HFF-Myc (cell line): ENCODE measurements around the gene CAST.

Source experiments
- DNase-seq: peaks from one replicate; pipeline ENCODE4 v3.0.0-alpha.2; 2011; ENCODE audit warnings: low read depth; ENCODE audit errors: extremely low read depth
- H3K4me3 ChIP-seq: replicated peaks from 2 replicates; pipeline ENCODE4 v1.5.1; 2011; ENCODE audit warnings: low read depth, mild to moderate bottlenecking, control low read depth, low read length
- CTCF ChIP-seq: IDR thresholded peaks from 2 replicates; pipeline ENCODE4 v1.5.1; 2012; ENCODE audit warnings: mild to moderate bottlenecking, low read depth, low read length, control low read depth; ENCODE audit errors: missing control alignments

The CAST gene

DNA sequence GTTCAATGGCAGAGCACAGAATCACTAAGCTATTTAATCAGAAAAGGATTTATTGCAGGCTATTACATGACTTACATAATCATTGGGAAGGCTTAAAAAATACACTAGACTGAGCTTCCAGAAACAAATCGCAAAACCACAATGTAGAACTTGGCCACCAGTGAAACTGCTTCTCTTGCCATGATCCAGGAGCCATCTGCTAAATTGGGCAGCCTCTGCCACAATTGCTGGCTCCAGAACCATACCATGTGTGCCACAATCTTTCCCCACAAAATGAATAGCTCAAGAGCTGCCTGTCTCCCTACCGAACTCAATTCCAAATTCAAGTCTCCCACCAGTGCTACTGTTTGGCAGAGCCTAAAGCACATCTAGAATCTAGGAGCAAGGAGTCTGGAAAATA lies 155.3 kb downstream of the CAST start:
- no peak overlapping the region for H3K4me3 ChIP-seq
- TF ChIP-seq CTCF, result no peak

DNA sequence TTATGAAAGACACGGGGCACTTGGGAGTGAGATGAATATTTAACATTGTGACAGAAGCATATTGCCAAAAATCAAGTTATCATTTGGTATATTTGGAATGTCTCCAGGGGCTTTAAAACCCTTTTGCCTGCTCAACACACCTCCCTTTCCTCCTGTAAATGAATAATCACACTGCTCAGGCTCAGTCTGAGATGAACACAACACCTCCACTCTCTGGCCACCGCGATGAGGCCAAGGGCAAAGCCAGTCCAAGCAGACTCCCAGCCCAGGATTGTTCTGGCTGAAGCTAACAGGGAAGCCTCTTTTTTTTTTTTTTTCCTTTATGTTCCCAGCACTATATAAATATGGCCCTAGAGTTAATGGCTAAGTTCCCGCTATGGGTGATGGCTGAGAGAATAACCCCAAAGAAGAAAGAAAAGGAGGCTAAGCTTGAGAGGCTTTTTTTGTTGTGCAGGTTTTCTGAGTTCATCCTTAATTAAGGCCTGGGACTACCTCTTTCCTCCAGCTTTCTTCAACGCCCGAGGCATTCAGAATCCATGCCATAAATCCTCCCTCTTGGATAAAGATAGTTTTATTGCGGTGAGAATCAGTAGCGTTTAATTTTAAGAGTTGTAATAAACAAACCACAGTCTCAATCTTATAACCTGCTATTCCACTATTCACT lies 156.1 kb downstream of the CAST start:
- DNase-seq, result no peak
- TF ChIP-seq CTCF, result no peak
- H3K4me3 ChIP-seq, result no peak overlapping the region

More for the DNA sequence above, 155.3 kb downstream of the CAST start:
- DNase-seq, result no peak

DNA sequence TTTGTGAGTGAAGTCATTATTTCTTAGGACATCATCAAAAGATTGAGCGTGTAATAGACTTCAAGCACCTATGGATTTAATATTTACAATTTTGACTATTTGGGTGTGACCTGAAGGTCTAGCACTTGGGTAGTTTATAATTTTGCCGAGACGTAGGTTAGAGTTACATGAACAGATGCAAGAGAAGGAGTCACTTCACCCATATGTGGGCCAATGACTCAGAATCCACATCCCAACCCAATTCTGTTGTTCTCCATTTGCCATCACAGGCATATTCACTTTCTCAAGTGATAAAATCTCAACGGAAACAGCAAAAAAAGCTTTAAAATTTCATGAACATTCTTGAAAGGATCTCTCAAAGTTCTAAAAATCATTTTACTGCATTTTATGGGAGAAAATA lies 157.6 kb downstream of the CAST start:
- no peak for DNase-seq
- H3K4me3 ChIP-seq, result no peak overlapping the region
- TF ChIP-seq CTCF, result no peak

DNA sequence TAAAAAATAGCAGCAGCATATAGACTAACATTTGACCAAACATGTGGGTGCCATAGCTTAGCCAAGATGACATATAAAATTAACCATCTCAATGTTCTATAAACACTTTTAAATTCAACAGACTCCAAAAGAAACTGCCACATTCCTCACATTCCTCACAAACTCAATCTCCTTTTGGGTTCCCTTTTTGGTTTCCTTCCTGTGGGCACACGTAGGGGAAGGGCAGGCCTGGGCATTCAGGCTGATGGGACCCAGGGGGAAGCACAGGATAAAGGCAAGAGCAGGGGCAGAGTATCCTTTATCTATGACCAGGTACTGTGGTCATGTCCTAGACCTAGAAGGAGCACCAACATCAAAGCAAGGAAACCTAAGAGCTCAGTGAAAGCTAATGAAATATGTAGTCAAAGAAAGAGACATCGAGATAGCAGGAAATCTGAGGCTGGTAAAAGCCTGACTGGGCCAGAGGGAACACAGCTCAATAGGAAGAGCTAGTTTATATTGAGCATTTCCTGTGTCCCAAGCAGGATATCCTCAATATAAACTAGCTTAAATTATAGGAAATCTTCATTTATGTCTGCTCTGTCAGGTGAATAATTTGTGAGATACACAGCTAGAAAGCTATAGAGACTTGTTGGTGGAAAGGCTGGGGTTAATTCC lies 159.2 kb downstream of the CAST start:
- no peak for TF ChIP-seq CTCF
- no peak for DNase-seq
- no peak overlapping the region for H3K4me3 ChIP-seq

- H3K4me3 ChIP-seq, result no peak overlapping the region
- no peak for DNase-seq
- no peak for TF ChIP-seq CTCF
Observed at GRCh38 chr5:96822686-96823459, 160.7 kb downstream of the CAST start.

GRCh38 chr5:96823900-96824380 lies 161.8 kb downstream of the CAST start:
- peak; percentile 43 for DNase-seq
- no peak overlapping the region for H3K4me3 ChIP-seq
- no peak for TF ChIP-seq CTCF
